Liver (tissue), 9 donors: ENCODE results near the gene WRAP73. TPM values are rescaled to one million over a fixed set of nuclear protein-coding genes. Genes with fewer than 3 reads are reported as not detected.

Experiments
- DNase-seq: peaks from one replicate; pipeline ENCODE4 v3.0.0-alpha.2; 2017; ENCODE audit warnings: low spot score
- H3K27ac ChIP-seq, 2 donors: one replicate each; pipeline ENCODE4 v1.7.0; 2013; ENCODE audit warnings: inconsistent platforms in 2 of 2, low read length in 2 of 2, control low read depth in 1 of 2, low read depth in 1 of 2, mild to moderate bottlenecking in 1 of 2
- H3K27me3 ChIP-seq, 4 donors: one replicate each; pipeline versions ENCODE4 v1.6.1 to v1.7.0; 2013; ENCODE audit warnings: low read length in 3 of 4, inconsistent platforms in 1 of 4, mild to moderate bottlenecking in 1 of 4, moderate library complexity in 1 of 4; ENCODE audit not compliant: control insufficient read depth in 4 of 4, insufficient read depth in 4 of 4
- H3K36me3 ChIP-seq, 4 donors: one replicate each; pipeline versions ENCODE4 v1.6.1 to v1.7.0; 2013; ENCODE audit warnings: low read length in 3 of 4, mild to moderate bottlenecking in 3 of 4, low read depth in 1 of 4, moderate library complexity in 1 of 4; ENCODE audit not compliant: control insufficient read depth in 4 of 4, insufficient read depth in 3 of 4
- H3K4me1 ChIP-seq, 4 donors: one replicate each; pipeline versions ENCODE4 v1.6.1 to v1.7.0; 2013; ENCODE audit warnings: low read length in 3 of 4, mild to moderate bottlenecking in 3 of 4, moderate library complexity in 1 of 4; ENCODE audit not compliant: control insufficient read depth in 4 of 4, insufficient read depth in 4 of 4
- H3K4me3 ChIP-seq, 3 donors: one replicate each; pipeline versions ENCODE4 v1.6.1 to v1.7.0; 2013; ENCODE audit warnings: low read length in 3 of 3, control low read depth in 1 of 3, low read depth in 1 of 3, mild to moderate bottlenecking in 1 of 3
- H3K9ac ChIP-seq, 2 donors: one replicate each; pipeline ENCODE4 v1.7.0; 2013; ENCODE audit warnings: low read length in 2 of 2, mild to moderate bottlenecking in 2 of 2, moderate library complexity in 2 of 2, control low read depth in 1 of 2, low read depth in 1 of 2
- H3K9me3 ChIP-seq, 4 donors: one replicate each; pipeline versions ENCODE4 v1.6.1 to v1.7.0; 2013; ENCODE audit warnings: low read length in 3 of 4; ENCODE audit not compliant: control insufficient read depth in 4 of 4
- EGR1 ChIP-seq, 2 donors: IDR thresholded peaks; 2 replicates each; pipeline ENCODE4 v1.6.1; 2016 to 2018; ENCODE audit warnings: antibody characterized with exemption in 2 of 2, low read depth in 2 of 2
- FOXA1 ChIP-seq: IDR thresholded peaks from 2 replicates; pipeline ENCODE4 v1.6.1; 2016; ENCODE audit warnings: antibody characterized with exemption
- GABPA ChIP-seq, 2 donors: IDR thresholded peaks in 1 of 2; conservative IDR thresholded peaks in 1 of 2; 2 replicates each; pipeline ENCODE4 v1.6.1; 2016; ENCODE audit warnings: antibody characterized with exemption in 2 of 2, mild to moderate bottlenecking in 1 of 2, moderate library complexity in 1 of 2
- HNF4A ChIP-seq, 2 donors: conservative IDR thresholded peaks; 2 replicates each; pipeline ENCODE4 v1.6.1; 2016; ENCODE audit warnings: antibody characterized with exemption in 2 of 2, mild to moderate bottlenecking in 2 of 2
- HNF4G ChIP-seq: IDR thresholded peaks from 2 replicates; pipeline ENCODE4 v1.6.1; 2016; ENCODE audit warnings: antibody characterized with exemption
- JUND ChIP-seq, 2 donors: IDR thresholded peaks; 2 replicates each; pipeline ENCODE4 v1.6.1; 2016; ENCODE audit warnings: antibody characterized with exemption in 2 of 2
- NR2F2 ChIP-seq: IDR thresholded peaks from 2 replicates; pipeline ENCODE4 v1.6.1; 2016; ENCODE audit warnings: antibody characterized with exemption
- RAD21 ChIP-seq, 2 donors: IDR thresholded peaks; 2 replicates each; pipeline ENCODE4 v1.6.1; 2016; ENCODE audit warnings: antibody characterized with exemption in 2 of 2, mild to moderate bottlenecking in 2 of 2
- RXRA ChIP-seq, 2 donors: IDR thresholded peaks; 2 replicates each; pipeline ENCODE4 v1.6.1; 2017 to 2018; ENCODE audit warnings: antibody characterized with exemption in 2 of 2, mild to moderate bottlenecking in 1 of 2
- SP1 ChIP-seq: IDR thresholded peaks from 2 replicates; pipeline ENCODE4 v1.6.1; 2018; ENCODE audit warnings: antibody characterized with exemption, mild to moderate bottlenecking
- YY1 ChIP-seq: IDR thresholded peaks from 2 replicates; pipeline ENCODE4 v1.6.1; 2016; ENCODE audit warnings: antibody characterized with exemption, mild to moderate bottlenecking
- WGBS: extraction: QIAGEN DNeasy Blood & Tissue Kit; methylation state at CpG from one replicate; pipeline ENCODE4 v1.1.7; 2013; 5-methylcytosine and 5-hydroxymethylcytosine counted together
- polyA plus RNA-seq, 2 donors: library from polyadenylated mRNA; stranded (reverse) in 1 of 2; unstranded in 1 of 2; fragments of 200-250 nt in 1 of 2; fragments of >200 nt in 1 of 2; fragmentation: Nextera tagmentation in 1 of 2; extraction: Ambion mirVana in 1 of 2; gene quantifications; one replicate each; pipeline versions ENCODE4 v1.2.1 to v1.2.3, GENCODE V29; 2013 to 2015
- total RNA-seq, 2 donors: library from RNA; depleted of rRNA; stranded (reverse); fragments of >200 nt; gene quantifications; one replicate each; pipeline ENCODE4 v1.2.3, GENCODE V29; 2014
- TF ChIP-seq, protein P1 (sequence below): fragments of 150-350 bp; IDR thresholded peaks from 2 replicates; pipeline ENCODE4 v1.5.1; 2017; ENCODE audit warnings: improper control_type of control experiment, low read depth, low read length; ENCODE audit not compliant: missing input control
- TF ChIP-seq, protein P2 (sequence below): IDR thresholded peaks from 2 replicates; pipeline ENCODE4 v1.6.1; 2016; ENCODE audit warnings: antibody characterized with exemption
- TF ChIP-seq, protein P3 (sequence below): IDR thresholded peaks from 2 replicates; pipeline ENCODE4 v1.6.1; 2016; ENCODE audit warnings: antibody characterized with exemption
- TF ChIP-seq, protein P4 (sequence below): IDR thresholded peaks from 2 replicates; pipeline ENCODE4 v1.6.1; 2016; ENCODE audit warnings: antibody characterized with exemption
- donor health status: healthy.
- donor health status: healthy.
- donor health status: healthy.
- donor health status: healthy.
- donor health status: healthy.

WRAP73 gene
- total and polyA plus RNA-seq, 4 donors, result 7.6 to 14.6 (median 10.0) TPM

DNA sequence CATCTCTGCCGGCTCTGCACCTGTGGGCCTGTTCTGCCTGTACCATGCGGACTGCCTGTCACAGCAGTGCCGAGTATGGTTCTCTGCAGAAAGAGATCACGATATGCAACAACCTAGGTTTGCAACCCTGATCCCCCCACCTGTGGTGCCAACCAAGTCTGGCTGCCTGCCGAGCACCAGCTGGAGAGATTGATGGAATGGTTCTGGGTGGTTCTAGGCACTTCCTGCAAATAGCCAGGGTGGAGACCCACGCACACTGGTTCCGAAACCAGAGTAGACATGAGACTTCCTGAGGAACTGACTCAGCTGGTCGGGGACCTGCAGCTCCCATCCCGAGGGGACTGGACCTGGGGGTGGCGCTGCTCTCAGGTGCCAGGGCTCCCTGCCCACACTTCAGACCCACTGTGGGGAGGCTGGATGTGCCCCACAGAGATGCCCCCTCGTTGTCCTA, 19.7 kb downstream of the WRAP73 start:
- no peak overlapping the region for H3K27ac ChIP-seq
- no peak overlapping the region for H3K4me3 ChIP-seq
- no peak overlapping the region for H3K9ac ChIP-seq
- H3K27me3 ChIP-seq, result no peaks in the 10 kb centered on the region
- H3K9me3 ChIP-seq, result no peaks in the 10 kb centered on the region
- TF ChIP-seq SP1 (no peak), JUND (IDR thresholded peaks at IDR 0.05) (no peak), RXRA (IDR thresholded peaks at IDR 0.05) (no peak), GABPA (IDR thresholded peaks at IDR 0.05 in 1 of 2, conservative IDR thresholded peaks at IDR 0.05 in 1 of 2) (no peak), HNF4A (conservative IDR thresholded peaks at IDR 0.05) (no peak), HNF4G (no peak), RAD21 (IDR thresholded peaks at IDR 0.05) (no peak), YY1 (no peak), NR2F2 (no peak), EGR1 (IDR thresholded peaks at IDR 0.05; ENCODE audit: low read depth in 2 of 2) (no peak)
- TF ChIP-seq, protein P1, sequence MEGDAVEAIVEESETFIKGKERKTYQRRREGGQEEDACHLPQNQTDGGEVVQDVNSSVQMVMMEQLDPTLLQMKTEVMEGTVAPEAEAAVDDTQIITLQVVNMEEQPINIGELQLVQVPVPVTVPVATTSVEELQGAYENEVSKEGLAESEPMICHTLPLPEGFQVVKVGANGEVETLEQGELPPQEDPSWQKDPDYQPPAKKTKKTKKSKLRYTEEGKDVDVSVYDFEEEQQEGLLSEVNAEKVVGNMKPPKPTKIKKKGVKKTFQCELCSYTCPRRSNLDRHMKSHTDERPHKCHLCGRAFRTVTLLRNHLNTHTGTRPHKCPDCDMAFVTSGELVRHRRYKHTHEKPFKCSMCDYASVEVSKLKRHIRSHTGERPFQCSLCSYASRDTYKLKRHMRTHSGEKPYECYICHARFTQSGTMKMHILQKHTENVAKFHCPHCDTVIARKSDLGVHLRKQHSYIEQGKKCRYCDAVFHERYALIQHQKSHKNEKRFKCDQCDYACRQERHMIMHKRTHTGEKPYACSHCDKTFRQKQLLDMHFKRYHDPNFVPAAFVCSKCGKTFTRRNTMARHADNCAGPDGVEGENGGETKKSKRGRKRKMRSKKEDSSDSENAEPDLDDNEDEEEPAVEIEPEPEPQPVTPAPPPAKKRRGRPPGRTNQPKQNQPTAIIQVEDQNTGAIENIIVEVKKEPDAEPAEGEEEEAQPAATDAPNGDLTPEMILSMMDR, result no peak
- TF ChIP-seq, protein P2, sequence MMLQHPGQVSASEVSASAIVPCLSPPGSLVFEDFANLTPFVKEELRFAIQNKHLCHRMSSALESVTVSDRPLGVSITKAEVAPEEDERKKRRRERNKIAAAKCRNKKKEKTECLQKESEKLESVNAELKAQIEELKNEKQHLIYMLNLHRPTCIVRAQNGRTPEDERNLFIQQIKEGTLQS, result no peak
- H3K4me1 ChIP-seq, result peaks cover 0 to 13% (median 9%) of the 10 kb centered on the region in 4 donors
- DNase-seq, result no peak
- WGBS, result 78% methylated on average over 11 of the region's 11 CpGs
- peaks cover 21 to 62% (median 30%) of the 10 kb centered on the region in 4 donors for H3K36me3 ChIP-seq

DNA sequence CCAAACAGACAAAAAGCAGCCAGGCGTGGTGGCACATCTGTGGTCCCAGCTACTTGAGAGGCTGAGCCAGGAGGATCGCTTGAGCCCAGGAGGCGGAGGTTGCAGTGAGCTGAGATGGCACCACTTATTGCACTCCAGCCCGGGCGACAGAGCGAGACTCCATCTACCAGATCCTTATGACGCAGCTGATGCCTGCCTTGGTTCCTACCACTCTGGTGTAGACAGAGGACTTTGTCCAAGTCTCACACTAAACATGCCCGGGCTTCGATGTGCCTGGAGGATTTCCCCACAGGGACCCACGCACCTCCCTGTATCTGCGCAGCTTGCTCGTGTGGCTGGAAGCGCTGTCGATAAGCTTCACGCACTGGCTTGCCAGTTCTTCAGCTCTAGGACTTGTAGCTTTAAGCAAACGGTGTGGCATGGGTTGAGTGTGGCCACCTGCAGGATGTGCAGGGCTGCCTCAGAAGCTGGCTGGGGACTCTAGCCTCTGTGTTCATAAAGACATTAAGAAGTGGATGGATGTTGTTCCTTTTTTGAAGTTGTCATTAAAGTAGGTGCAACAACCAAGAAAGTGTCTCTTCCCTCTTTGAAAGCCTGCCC, 20.2 kb downstream of the WRAP73 start:
- H3K9me3 ChIP-seq, result no peaks in the 10 kb centered on the region
- H3K27ac ChIP-seq, result no peak overlapping the region
- H3K4me1 ChIP-seq, result peaks cover 0 to 13% (median 9%) of the 10 kb centered on the region in 4 donors
- H3K9ac ChIP-seq, result no peak overlapping the region
- no peak for DNase-seq
- TF ChIP-seq HNF4A (conservative IDR thresholded peaks at IDR 0.05), result no peak
- TF ChIP-seq YY1, result no peak
- TF ChIP-seq, protein P3, sequence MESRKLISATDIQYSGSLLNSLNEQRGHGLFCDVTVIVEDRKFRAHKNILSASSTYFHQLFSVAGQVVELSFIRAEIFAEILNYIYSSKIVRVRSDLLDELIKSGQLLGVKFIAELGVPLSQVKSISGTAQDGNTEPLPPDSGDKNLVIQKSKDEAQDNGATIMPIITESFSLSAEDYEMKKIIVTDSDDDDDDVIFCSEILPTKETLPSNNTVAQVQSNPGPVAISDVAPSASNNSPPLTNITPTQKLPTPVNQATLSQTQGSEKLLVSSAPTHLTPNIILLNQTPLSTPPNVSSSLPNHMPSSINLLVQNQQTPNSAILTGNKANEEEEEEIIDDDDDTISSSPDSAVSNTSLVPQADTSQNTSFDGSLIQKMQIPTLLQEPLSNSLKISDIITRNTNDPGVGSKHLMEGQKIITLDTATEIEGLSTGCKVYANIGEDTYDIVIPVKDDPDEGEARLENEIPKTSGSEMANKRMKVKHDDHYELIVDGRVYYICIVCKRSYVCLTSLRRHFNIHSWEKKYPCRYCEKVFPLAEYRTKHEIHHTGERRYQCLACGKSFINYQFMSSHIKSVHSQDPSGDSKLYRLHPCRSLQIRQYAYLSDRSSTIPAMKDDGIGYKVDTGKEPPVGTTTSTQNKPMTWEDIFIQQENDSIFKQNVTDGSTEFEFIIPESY, result no peak
- TF ChIP-seq, protein P1, result no peak
- no peak for TF ChIP-seq SP1
- TF ChIP-seq FOXA1, result no peak
- TF ChIP-seq, protein P4, sequence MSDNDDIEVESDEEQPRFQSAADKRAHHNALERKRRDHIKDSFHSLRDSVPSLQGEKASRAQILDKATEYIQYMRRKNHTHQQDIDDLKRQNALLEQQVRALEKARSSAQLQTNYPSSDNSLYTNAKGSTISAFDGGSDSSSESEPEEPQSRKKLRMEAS, result no peak
- WGBS, result 94% methylated on average over 16 of the region's 16 CpGs
- H3K4me3 ChIP-seq, result no peak overlapping the region
- peaks cover 17 to 57% (median 24%) of the 10 kb centered on the region in 4 donors for H3K36me3 ChIP-seq
- H3K27me3 ChIP-seq, result no peaks in the 10 kb centered on the region
